K562 (cell line): ENCODE data around the gene MICAL2. TPM values are rescaled to one million over a fixed set of nuclear protein-coding genes. Genes with fewer than 3 reads are reported as not detected.

Experiments
- ATAC-seq: fragments of 200-7000 bp; cut with Tn5 transposase; 3 replicates; pipeline ENCODE4 v1.9.1; 2020; ENCODE audit warnings: moderate library complexity
- BruUV-seq: library from RNA; stranded (reverse); fragments of 400-500 nt; replicated peaks from 2 replicates; lab custom pipeline; 2021; lab: Mats Ljungman, UMichigan
- CTCF ChIA-PET: fragments of 300-600 bp; formaldehyde crosslinking; extraction: SDS; loops from one replicate; lab custom pipeline; 2021; ENCODE audit warnings: low intra/inter-chr PET ratio; lab: Yijun Ruan, JAX
- POLR2A ChIA-PET: fragments of 300-600, 350-650 bp; sonication (Branson Sonifier 250); formaldehyde crosslinking; extraction: SDS; loops from one replicate; lab custom pipeline; 2021; ENCODE audit warnings: antibody characterized with exemption, inconsistent platforms; lab: Yijun Ruan, JAX
- DNase-seq, 4 experiments: peaks; one replicate each; pipeline versions ENCODE4 v3.0.0 to v3.0.0-alpha.2; 2011 to 2018; ENCODE audit warnings: low spot score in 3 of 4, mixed read lengths in 3 of 4; ENCODE audit errors: extremely low read depth in 1 of 4
- FAIRE-seq: peaks from 2 replicates; lab custom pipeline; 2011; peaks lifted over from hg19 to GRCh38; lab: Jason Lieb, UNC
- H2AFZ ChIP-seq: 2 replicates; pipeline ENCODE4 v1.6.0; 2011; ENCODE audit warnings: low read depth, low read length, control low read depth, inconsistent platforms
- H3K27ac ChIP-seq: fragments of 200-600 bp; 3 replicates; pipeline ENCODE4 v1.8.0; 2011; ENCODE audit warnings: low read depth, mild to moderate bottlenecking, control low read depth, inconsistent platforms, low read length, moderate library complexity, mixed read lengths; ENCODE audit errors: extremely low read depth
- H3K27me3 ChIP-seq, 2 experiments: fragments of 300-600 bp in 1 of 2; 2 replicates in 1 of 2; 3 replicates in 1 of 2; pipeline versions ENCODE4 v1.6.0 to v1.8.0; 2011; ENCODE audit warnings: inconsistent platforms in 2 of 2, low read length in 2 of 2, mild to moderate bottlenecking in 1 of 2, mixed read lengths in 1 of 2, moderate library complexity in 1 of 2; ENCODE audit not compliant: control insufficient read depth in 2 of 2, insufficient read depth in 2 of 2
- H3K36me3 ChIP-seq: fragments of 300-600 bp; 3 replicates; pipeline ENCODE4 v1.8.0; 2011; ENCODE audit warnings: mild to moderate bottlenecking, low read length, inconsistent platforms; ENCODE audit not compliant: control insufficient read depth, insufficient read depth
- H3K4me1 ChIP-seq, 2 experiments: fragments of 200-600 bp in 1 of 2; replicated peaks in 1 of 2; 2 replicates in 1 of 2; 3 replicates in 1 of 2; pipeline versions ENCODE4 v1.5.1 to v1.8.0; 2011; ENCODE audit warnings: inconsistent platforms in 2 of 2, low read length in 2 of 2, mild to moderate bottlenecking in 1 of 2, mixed read lengths in 1 of 2, moderate library complexity in 1 of 2; ENCODE audit not compliant: control insufficient read depth in 2 of 2, insufficient read depth in 2 of 2
- H3K4me2 ChIP-seq: 2 replicates; pipeline ENCODE4 v1.6.1; 2011; ENCODE audit warnings: low read length, control low read depth, inconsistent platforms, mixed read lengths; ENCODE audit not compliant: insufficient read depth
- H3K4me3 ChIP-seq: fragments of 200-600 bp; sonication (generic), shearing (Covaris generic); 2 replicates; pipeline ENCODE4 v1.5.1; 2016; ENCODE audit warnings: control low read depth, inconsistent platforms
- H3K79me2 ChIP-seq: fragments of 200-600 bp; 3 replicates; pipeline ENCODE4 v1.8.0; 2011; ENCODE audit warnings: low read length, inconsistent platforms; ENCODE audit not compliant: control insufficient read depth, insufficient read depth
- H3K9ac ChIP-seq, 2 experiments: 2 replicates each; pipeline versions ENCODE4 v1.6.0 to v1.6.1; 2011; ENCODE audit warnings: low read depth in 2 of 2, low read length in 2 of 2, control low read depth in 1 of 2, inconsistent platforms in 1 of 2, mild to moderate bottlenecking in 1 of 2, mixed read lengths in 1 of 2; ENCODE audit not compliant: insufficient read depth in 1 of 2
- H3K9me1 ChIP-seq: one replicate; pipeline ENCODE4 v1.6.0; 2011; ENCODE audit warnings: inconsistent platforms, mild to moderate bottlenecking, low read length, moderate library complexity; ENCODE audit not compliant: control insufficient read depth, insufficient read depth
- H3K9me3 ChIP-seq: replicated peaks from 2 replicates; pipeline ENCODE4 v1.5.1; 2011; ENCODE audit warnings: low read depth, low read length, inconsistent platforms; ENCODE audit not compliant: control insufficient read depth, insufficient read depth
- H4K20me1 ChIP-seq: replicated peaks from 2 replicates; pipeline ENCODE4 v1.6.1; 2011; ENCODE audit warnings: low read length, inconsistent platforms, mixed read lengths; ENCODE audit not compliant: control insufficient read depth, insufficient read depth
- CREM ChIP-seq: IDR thresholded peaks from 2 replicates; pipeline ENCODE4 v1.6.1; 2014; ENCODE audit warnings: antibody characterized with exemption, low read depth
- CTCF ChIP-seq, 3 experiments: IDR thresholded peaks in 2 of 3; conservative IDR thresholded peaks in 1 of 3; 2 replicates each; pipeline ENCODE4 v1.5.1; 2011 to 2012; ENCODE audit warnings: low read length in 3 of 3, mild to moderate bottlenecking in 3 of 3, control low read depth in 2 of 3, improper control_type of control experiment in 1 of 3, inconsistent platforms in 1 of 3, low read depth in 1 of 3, mixed read lengths in 1 of 3, moderate library complexity in 1 of 3; ENCODE audit not compliant: insufficient read depth in 2 of 3
- E4F1 ChIP-seq: fragments of 250-450 bp; sonication (Bioruptor Pico); IDR thresholded peaks from 2 replicates; pipeline ENCODE4 v1.5.0; 2021; ENCODE audit warnings: mild to moderate bottlenecking, borderline replicate concordance
- ELF4 ChIP-seq: fragments of 450-650 bp; formaldehyde crosslinking; IDR thresholded peaks from 2 replicates; pipeline ENCODE4 v1.4.0; 2022; ENCODE audit warnings: missing genetic modification characterization
- HDAC1 ChIP-seq, 2 experiments: fragments of 450-650 bp; IDR thresholded peaks; 2 replicates each; pipeline ENCODE4 v1.6.1; 2016 to 2017; ENCODE audit warnings: inconsistent platforms in 1 of 2, mild to moderate bottlenecking in 1 of 2, moderate library complexity in 1 of 2
- HNRNPUL1 ChIP-seq: fragments of 200-400 bp; formaldehyde crosslinking; IDR thresholded peaks from 2 replicates; pipeline ENCODE4 v1.6.1; 2017; ENCODE audit warnings: low read length
- KAT8 ChIP-seq: fragments of 450-650 bp; IDR thresholded peaks from 2 replicates; pipeline ENCODE4 v1.6.1; 2016; ENCODE audit warnings: low read depth, mild to moderate bottlenecking
- MECOM ChIP-seq: fragments of 250-450 bp; sonication (Bioruptor Pico); IDR thresholded peaks from 2 replicates; pipeline ENCODE4 v1.8.0; 2022; ENCODE audit warnings: inconsistent platforms
- NFRKB ChIP-seq: fragments of 450-650 bp; IDR thresholded peaks from 2 replicates; pipeline ENCODE4 v1.6.1; 2016; ENCODE audit warnings: low read depth
- POLR2H ChIP-seq: IDR thresholded peaks from 2 replicates; pipeline ENCODE4 v1.6.1; 2016; ENCODE audit warnings: missing genetic modification characterization, low read depth, mild to moderate bottlenecking, control low read depth, missing compliant biosample characterization, moderate library complexity
- RFX1 ChIP-seq: fragments of 450-650 bp; IDR thresholded peaks from 2 replicates; pipeline ENCODE4 v1.6.1; 2016; ENCODE audit warnings: mild to moderate bottlenecking, moderate library complexity
- SMARCA4 ChIP-seq: fragments of 450-650 bp; IDR thresholded peaks from 2 replicates; pipeline ENCODE4 v1.6.1; 2016
- TAF7 ChIP-seq: fragments of 450-650 bp; IDR thresholded peaks from 2 replicates; pipeline ENCODE4 v1.6.1; 2016; ENCODE audit warnings: missing genetic modification characterization, missing compliant biosample characterization
- ZBTB17 ChIP-seq: fragments of 450-650 bp; formaldehyde crosslinking; IDR thresholded peaks from 2 replicates; pipeline ENCODE4 v1.4.0; 2020; ENCODE audit warnings: mild to moderate bottlenecking
- ZNF449 ChIP-seq: fragments of 250-450 bp; sonication (Bioruptor Pico); IDR thresholded peaks from 2 replicates; pipeline ENCODE4 v1.8.0; 2022; ENCODE audit warnings: moderate library complexity, mild to moderate bottlenecking, inconsistent platforms
- ZNF655 ChIP-seq: fragments of 250-450 bp; sonication (Bioruptor Pico); IDR thresholded peaks from 2 replicates; pipeline ENCODE4 v1.5.0; 2021
- ZNF780A ChIP-seq: fragments of 250-450 bp; sonication (Bioruptor Pico); IDR thresholded peaks from 2 replicates; pipeline ENCODE4 v1.5.0; 2021; ENCODE audit warnings: mild to moderate bottlenecking
- WGBS: fragments of 100-300 bp; shearing (Covaris generic); methylation state at CpG from one replicate; pipeline ENCODE4 v1.1.6; 2016; ENCODE audit warnings: low coverage, mixed read lengths; ENCODE audit not compliant: insufficient coverage; ENCODE audit errors: missing lambda C conversion rate; 5-methylcytosine and 5-hydroxymethylcytosine counted together
- in situ Hi-C: fragments of 300-500 bp; cut with MboI; formaldehyde crosslinking; loops from 4 replicates; pipeline ENCODE4 v1.15.0; 2018; ENCODE audit warnings: inconsistent platforms, mixed read lengths
- intact Hi-C: fragments of 100-400 bp; cut with micrococcal nuclease; formaldehyde crosslinking; loops from 2 replicates; pipeline ENCODE4 v1.14.2; 2022
- polyA plus RNA-seq, 8 experiments: library from polyadenylated mRNA; depleted of rRNA in 4 of 8; stranded (reverse) in 5 of 8; unstranded in 3 of 8; fragments of >200 nt; fragmentation: Nextera tagmentation in 2 of 8; fragmentation: Illumina TruSeq in 1 of 8; extraction: Ambion mirVana in 2 of 8; extraction: Trizol in 1 of 8; gene quantifications; 2 replicates each; pipeline versions ENCODE4 v1.2.1 to v1.2.3, GENCODE V29; 2011 to 2014; ENCODE audit warnings: inconsistent platforms in 1 of 8, missing spikeins in 1 of 8
- total RNA-seq, 7 experiments: library from RNA; depleted of rRNA in 6 of 7; stranded (reverse); fragments of >200 nt in 6 of 7; fragmentation: Illumina TruSeq in 2 of 7; extraction: Trizol in 2 of 7; gene quantifications; 2 replicates each; pipeline versions ENCODE4 v1.2.1 to v1.2.3, GENCODE V29; 2011 to 2021; ENCODE audit warnings: low replicate concordance in 1 of 7

MICAL2 gene
- total and polyA plus RNA-seq, 9 of the 15 experiments (the other 6 are each of a cell fraction or from before 2014, with no cell fraction given) = 4.7 to 64.2 (median 33.6) TPM

- H3K79me2 ChIP-seq = peaks cover 3% of the 10 kb centered on the region; the same call in 1 of the 3 replicates
- peaks cover 2% of the 10 kb centered on the region for H3K9me1 ChIP-seq
- peak overlapping the region; percentile 16; the same call in 1 of the 2 replicates for H3K4me2 ChIP-seq
- H3K4me3 ChIP-seq = no peak overlapping the region
- FAIRE-seq (no peak), ATAC-seq (peak; percentile 32), DNase-seq (peak in 3 of 4 experiments; percentile 33 to 65 (median 40))
- H3K27ac ChIP-seq = peak overlapping the region; percentile 42; the same call in 1 of the 3 replicates
- ChIA-PET CTCF (no interaction called here), POLR2A (interaction anchor here (0.6 to 3.9 kb wide), 3 partner anchors 10 to 28 kb away, joined by 3 to 12 read pairs (median 6); no protein-coding TSS in a partner anchor)
- in situ Hi-C loops = no loop called here
- no TSS peak for BruUV-seq
- H3K27me3 ChIP-seq = no peaks in the 10 kb centered on the region; a peak in 1 of 5 replicates
- H3K36me3 ChIP-seq = peaks cover 4% of the 10 kb centered on the region; the same call in 1 of the 3 replicates
- no peak overlapping the region for H2AFZ ChIP-seq
- intact Hi-C loops = no loop called here
- H3K4me1 ChIP-seq = peaks cover 49 to 57% of the 10 kb centered on the region in 2 experiments
- H4K20me1 ChIP-seq = 0 out of 2 replicates have a peak, but pooled peaks cover 2% of the 10 kb centered on the region
- H3K9ac ChIP-seq = peak overlapping the region in 1 of 2 experiments; percentile 11; a peak in 1 of 4 replicates
- 20% methylated on average over 5 of the region's 5 CpGs for WGBS
- no peaks in the 10 kb centered on the region for H3K9me3 ChIP-seq
- no peak for TF ChIP-seq POLR2H (tag)
- TF ChIP-seq ZBTB17 (CRISPR knock-in tag) = no peak
- TF ChIP-seq CREM = 0 out of 2 replicates have a peak, but pooled peaks have one; percentile 10
- no peak for TF ChIP-seq E4F1
- no peak for TF ChIP-seq NFRKB
- TF ChIP-seq CTCF (IDR thresholded peaks at IDR 0.05 in 2 of 3, conservative IDR thresholded peaks at IDR 0.05 in 1 of 3; ENCODE audit: insufficient read depth in 2 of 3, low read depth in 1 of 3, low read length in 3 of 3) = no peak
- 0 out of 2 replicates have a peak, but pooled peaks have one; percentile 21 for TF ChIP-seq SMARCA4
- no peak for TF ChIP-seq ZNF780A (CRISPR knock-in tag)
- TF ChIP-seq RFX1 = no peak
- TF ChIP-seq ZNF449 (CRISPR knock-in tag) = no peak
- TF ChIP-seq TAF7 (tag) = no peak
- TF ChIP-seq ZNF655 = no peak
- TF ChIP-seq HNRNPUL1 = no peak
- TF ChIP-seq HDAC1 (IDR thresholded peaks at IDR 0.05) = 0 out of 4 replicates have a peak, but pooled peaks of 1 of the 2 experiments have one; percentile 35
- TF ChIP-seq ELF4 = no peak
- TF ChIP-seq KAT8 = no peak
- no peak for TF ChIP-seq MECOM (CRISPR knock-in tag)
Measured at GRCh38 chr11:12195768-12196167, 85.4 kb downstream of the MICAL2 start.
